NCI-H2196 treated with DMSO at 0.1 percent for 48 hours (cell line): ENCODE data around the gene GCH1.
A peak's percentile ranks its signal among the peaks of the same experiment; 100 is the strongest.
"Not testable (repeated sequence)": the region's sequence is repeated elsewhere in the genome, so short reads cannot be mapped to it uniquely, and the experiment has no call there.

ENCODE experiments used
- DNase-seq: peaks from one replicate; lab custom pipeline; 2025; ENCODE audit not compliant: unreplicated experiment; lab: John Stamatoyannopoulos, UW

The GCH1 gene

DNA sequence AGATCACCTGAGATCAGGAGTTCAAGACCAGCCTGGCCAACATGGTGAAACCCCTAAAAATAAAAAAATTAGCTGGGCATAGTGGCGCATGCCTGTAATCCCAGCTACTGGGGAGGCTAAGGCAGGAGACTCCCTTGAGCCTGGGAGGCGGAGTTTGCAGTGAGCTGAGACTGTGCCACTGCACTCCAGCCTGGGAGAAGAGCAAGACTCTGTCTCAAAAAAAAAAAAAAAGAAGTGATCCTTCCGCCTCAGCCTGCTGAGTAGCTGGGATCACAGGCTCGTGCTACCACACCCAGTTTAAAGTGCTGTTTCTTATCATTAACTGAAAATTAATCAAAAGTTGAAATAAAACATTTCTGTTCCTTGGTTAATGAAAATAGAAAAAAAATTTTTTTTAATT lies 6.3 kb upstream of the GCH1 start:
- DNase-seq = not testable (repeated sequence)

DNA sequence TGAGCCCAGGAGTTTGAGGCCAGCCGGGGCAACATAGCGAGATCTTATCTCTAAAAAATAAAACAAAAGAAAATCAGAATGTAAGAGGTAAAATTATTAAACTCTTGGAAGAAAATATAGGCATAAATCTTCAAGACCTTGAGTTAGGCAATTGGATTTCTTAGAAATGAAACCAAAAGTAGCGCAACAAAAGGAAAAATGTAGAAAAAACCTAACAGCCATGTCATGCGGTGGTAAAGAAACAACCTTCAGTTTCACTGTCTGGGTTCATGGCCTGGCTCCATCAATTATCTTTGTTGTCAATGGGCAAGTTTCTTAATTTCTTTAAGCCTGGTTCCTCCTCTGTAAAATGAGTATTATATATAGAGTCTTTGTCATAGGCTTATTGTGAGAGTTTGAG lies 5.6 kb upstream of the GCH1 start:
- no peak for DNase-seq

DNA sequence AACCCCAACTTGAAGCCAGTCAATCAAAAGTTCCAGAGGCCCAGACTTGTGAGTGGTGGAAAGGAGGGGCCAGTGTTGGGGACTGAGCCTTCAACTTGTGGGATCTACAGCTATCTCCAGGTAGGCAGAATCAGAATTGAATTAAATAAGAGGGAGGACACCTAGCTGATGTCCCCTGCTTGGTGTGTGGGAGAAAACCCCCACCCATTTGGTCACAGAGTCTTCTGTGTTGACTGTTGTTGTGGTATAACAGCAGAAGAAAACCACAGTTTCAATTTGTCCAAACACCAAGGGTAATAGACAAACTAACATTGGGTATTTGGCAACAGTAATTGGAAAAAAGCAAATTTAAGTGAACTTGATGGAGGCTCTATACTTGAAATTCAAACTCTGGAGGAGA lies 3.4 kb upstream of the GCH1 start:
- no peak for DNase-seq

DNA sequence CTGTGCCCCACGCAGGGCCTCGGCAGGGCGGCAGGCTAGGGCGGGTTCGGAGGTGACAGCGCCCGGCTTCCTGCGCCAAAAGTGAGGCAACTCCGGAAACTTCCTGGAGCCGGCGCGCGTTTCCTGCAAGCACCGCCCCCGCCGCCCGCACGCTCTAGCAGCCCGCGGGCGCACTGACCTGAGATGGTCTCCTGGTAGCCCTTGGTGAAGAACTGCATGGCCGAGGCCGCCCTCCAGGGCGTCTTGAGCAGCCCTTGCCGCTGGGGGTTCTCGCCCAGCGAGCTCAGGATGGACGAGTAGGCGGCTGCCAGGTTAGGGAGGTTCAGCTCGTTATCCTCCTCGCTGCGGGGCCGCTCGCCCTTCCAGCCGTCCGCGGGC lies 494 bp downstream of the GCH1 start:
- DNase-seq = peak; percentile 17

DNA sequence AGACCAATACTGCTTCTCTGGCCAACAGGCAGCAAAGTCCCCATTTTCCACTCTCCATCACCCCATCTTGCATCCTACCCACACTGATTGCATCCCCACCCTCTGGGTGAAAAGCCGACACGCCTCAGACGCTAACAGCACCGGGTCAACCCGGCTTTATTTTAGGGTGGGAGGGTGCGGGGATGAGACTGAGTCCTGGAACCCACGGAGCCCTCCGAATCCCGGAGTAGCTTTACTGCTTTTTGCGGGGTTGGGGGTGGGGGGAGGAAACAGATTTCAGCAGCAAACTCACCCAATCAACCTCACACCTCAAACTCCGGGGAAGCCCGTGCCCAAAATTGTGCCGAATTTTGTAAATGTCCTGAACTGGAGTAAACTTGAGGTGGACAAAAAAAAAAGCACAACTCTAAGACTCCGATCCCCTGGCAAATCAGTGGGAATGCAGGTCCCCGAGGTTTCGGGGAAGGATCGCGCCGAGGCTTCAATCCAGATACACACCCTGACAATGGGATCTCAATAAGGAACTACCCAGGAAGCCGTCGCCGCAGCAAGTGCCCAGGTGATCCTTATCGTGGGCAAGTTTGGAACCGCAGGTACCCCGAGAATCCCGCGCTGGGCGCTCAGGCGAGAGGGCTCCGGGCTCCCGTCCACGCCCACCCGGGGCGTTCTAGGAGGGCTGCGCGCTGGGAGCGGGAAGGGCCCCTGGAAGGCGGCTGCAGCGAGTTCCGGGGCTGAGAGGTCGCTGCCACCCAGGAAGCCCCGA lies 1.1 kb downstream of the GCH1 start:
- no peak for DNase-seq

DNA sequence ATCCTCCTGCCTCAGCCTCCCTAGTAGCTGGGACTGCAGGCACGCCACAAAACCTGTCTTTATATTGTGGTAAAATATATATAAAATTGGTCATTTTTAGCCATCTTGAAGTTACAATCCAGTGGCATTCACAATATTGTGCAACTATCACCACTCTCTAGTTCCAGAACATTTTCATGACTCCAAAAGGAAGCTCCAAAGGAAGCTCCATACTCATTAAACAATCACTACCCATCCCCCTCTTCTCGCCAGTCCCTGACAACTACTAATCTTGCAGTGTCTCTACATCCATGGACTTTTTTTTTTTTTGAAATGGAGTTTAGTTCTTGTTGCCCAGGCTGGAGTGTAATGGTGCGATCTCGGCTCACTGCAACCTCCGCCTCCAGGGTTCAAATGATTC lies 3.1 kb downstream of the GCH1 start:
- DNase-seq = no peak

DNA sequence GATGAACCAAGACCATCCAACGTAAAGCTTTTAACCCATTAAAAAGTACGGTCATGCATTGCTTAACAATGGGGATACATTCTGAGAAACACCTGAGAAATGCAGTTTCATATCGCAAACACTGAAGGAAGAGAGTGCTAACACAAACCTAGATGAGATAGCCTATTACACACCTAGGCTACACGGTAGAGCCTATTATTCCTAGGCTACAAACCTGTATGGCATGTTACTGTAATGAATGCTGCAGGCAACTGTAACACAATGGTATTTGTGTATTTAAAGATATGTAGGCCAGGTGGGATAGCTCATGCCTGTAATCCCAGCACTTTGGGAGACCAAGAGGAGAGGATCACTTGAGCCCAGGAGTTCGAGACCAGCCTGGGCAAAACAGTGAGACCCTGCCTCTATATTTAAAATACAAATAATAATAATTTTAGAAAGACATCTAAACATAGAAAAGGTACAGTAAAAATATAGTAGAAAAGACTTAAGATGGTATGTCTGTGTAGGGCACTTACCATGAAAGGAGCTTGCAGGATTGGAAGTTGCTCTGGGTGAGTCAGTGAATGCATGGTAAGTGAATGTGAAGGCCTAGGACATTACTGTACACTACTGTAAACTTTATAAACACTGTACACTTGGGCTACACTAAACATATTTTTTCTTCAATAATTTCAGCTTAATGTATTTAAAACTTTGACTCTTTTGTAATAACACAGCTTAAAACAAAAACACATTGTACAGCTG lies 4.6 kb downstream of the GCH1 start:
- DNase-seq = not testable (repeated sequence)

DNA sequence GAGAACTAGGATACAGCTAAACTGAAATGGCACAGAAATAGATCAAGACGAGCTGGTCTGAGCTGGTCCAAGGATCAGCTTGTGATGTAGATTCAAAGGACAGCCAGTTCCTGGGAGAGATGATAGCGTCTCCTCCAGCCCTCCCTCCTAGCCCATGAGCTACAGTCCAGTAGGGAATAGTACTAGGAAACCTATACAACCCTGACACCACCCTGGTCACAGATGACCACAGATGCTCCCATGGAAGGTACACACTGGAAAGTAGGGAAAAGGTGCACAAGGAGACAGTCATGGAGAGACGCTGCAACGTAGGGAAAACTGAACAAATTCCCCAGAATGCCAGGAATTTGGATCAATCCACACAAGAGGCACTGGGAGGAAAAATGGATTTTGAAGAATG lies 6.9 kb downstream of the GCH1 start:
- DNase-seq = no peak

DNA sequence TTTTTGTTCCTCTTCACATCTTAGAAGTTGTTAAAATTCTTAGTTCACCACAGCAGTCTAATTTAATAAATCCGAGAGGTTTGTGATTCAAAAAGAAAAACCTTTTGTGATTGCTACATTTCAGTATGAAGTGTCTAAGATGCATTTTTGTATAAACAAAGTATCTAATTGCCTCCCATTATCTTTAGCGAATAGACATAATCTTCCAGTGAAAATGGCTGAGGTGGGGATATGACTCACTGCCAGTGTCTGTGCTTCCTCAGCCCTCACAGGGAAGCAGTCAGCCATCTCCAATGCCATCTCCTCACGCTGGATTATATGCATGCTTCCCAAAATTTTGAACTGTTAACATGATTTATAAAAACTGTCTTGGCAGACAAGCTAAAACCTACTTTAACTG lies 7.6 kb downstream of the GCH1 start:
- DNase-seq = no peak

DNA sequence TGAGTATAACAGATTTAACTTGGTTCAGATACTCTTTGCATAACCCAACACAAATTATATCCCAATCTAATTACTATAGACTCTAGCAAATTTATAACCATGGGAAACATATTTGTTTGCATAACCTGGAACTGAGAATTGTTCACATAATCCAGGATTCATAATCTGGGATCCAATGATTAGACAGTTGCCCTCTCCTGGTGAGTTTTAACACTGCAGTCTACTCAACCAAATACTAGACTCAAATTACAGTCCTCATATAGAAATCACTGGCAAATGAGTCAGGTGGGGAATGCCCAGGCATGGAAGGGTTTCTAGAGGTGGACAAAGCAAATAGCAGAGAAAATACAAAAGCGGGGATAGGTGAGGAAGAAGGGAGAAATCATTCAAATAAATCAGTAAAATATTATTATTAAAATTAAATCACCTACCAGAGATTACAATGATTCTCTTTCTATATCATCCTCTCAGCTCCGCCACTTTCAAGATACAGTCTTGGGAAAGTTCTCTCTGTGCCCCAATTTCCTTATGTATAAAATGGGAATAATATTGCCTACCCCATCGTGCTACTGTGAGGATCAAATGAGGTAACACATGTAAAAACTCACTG lies 9.4 kb downstream of the GCH1 start:
- peak; percentile 5 for DNase-seq

DNA sequence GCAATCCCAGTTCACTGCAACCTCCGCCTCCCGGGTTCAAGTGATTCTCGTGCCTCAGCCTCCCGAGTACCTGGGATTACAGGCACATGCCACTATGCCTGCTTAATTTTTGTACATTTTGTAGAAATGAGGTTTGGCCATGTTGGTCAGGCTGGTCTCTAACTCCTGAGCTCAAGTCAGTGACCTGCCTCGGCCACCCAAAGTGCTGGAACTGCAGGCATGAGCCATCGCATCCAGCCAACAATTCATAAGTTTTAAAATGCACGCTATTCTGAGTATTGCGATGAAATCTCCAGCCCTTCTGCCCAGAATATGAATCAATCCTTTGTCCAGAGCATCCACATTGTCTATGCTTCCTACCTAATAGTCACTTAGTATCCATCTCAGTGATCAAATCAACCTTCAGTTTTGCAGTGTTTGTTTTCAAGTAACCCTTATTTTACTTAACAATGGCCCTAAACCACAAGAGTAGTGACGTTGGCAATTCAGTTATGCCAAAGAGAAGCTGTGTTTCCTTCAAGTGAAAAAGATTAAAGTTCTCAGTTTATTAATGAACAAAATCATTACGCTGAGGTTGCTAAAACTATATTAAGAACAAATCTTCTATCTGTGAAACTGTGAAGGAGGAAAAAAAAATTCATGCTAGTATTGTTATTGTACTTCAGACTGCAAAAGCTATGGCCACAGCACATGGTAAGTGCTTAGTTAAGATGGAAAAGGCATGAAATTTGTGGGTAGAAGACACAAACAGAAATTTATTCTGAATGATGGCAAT lies 11.0 kb downstream of the GCH1 start:
- no peak for DNase-seq

DNA sequence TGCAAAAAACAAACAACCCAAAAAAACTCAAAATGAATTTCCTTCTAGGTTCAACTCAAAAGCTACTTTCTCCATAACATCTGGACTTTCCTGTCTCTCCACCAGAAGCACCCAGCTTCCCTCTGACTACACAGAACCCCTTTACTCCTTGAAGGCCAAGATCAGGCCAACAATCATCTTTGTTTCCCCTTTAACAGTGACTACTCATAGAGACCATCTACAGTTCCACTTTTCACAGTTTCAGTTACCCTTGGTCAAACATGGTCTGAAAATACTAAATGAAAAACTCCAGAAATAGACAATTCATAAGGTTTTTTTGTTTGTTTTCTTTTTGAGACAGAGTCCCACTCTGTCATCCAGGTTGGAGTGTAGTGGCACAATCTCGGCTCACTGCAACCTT lies 11.8 kb downstream of the GCH1 start:
- DNase-seq = no peak

DNA sequence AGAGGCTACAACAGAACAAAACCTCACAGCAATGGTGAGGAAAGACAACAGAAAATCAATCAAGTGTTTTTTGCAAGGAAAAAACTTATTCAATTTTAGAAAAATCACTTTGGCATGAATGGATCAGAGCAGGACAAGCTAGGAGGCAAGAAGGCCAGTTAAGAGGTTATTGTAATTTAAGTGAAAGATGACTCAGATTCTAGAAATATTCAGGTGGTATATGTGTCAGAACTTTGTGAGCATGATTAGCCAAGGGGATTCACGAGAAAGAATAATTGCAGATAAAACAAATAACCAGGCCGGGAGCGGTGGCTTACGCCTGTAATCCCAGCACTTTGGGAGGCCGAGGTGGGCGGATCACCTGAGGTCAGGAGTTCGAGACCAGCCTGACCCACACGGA lies 12.7 kb downstream of the GCH1 start:
- DNase-seq = no peak

DNA sequence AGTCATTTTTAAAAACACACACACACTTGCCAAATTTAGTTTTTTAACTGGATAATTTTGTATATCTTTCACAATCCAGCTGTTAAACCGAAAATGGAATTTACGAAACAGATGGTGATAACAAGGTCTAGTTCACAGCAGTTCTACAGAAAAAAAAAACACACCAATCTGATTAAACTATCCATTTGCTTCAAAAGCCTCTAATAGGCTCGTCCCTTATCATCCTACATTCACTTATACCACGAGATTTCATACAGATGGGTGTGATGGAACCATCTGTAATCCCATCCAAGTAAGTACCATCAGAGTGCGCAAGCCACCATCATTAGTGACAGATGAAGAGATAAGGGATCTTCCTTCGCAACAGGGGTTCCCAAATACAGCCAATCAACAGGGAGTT lies 20.1 kb downstream of the GCH1 start:
- DNase-seq = no peak

DNA sequence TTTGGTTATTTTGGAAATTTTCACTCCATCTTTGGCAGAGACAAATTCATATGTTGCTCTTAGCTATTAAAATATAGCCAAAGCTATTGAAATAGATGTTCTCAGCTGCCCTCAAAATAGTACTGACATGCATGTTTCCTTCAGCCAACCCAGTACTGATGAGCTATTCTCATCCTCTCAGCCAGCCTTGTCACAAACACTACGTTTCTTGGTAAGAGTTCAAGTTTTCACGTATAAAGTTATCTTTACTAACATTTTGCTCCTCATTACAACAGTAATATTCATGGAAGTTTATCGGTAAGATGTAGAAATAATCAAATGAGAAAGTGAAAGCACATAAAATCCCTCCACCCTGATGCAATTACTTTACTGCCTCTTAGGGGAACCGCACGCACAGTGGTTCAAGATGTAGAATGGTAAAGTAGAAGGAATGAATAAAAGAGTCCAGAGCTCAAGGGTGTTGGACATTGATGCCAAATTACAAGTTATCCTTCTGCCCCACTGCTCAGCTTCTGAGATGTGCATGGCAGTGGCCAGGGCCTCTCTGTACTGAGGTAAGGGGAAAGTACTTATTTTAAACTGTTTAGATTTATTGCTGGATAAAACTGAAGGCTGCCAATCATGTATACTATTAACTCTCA lies 20.7 kb downstream of the GCH1 start:
- DNase-seq = no peak

DNA sequence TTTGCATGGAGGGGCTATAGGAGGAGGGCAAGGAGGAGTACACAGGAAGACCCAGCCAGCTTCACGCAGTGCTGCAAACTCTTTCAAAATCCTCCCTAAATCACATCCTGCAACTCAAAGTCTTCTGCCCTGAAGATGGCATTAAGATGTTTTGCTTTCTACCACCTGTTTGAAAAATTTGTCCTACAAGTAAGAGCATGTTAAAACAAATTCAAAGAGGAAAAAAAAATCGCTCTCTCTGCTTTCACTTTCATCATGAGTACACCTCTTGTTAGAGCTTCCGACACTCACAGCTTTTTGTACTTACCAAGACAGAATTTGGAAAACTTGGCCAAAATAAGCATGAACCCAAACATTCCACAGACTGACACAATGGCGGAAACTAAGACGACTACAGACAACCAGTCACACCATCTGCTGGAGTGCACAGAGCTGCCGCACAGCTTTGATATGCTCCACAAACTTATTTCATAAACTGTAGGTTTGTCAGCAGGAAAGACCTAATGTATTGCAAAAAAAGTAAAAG lies 21.3 kb downstream of the GCH1 start:
- no peak for DNase-seq

DNA sequence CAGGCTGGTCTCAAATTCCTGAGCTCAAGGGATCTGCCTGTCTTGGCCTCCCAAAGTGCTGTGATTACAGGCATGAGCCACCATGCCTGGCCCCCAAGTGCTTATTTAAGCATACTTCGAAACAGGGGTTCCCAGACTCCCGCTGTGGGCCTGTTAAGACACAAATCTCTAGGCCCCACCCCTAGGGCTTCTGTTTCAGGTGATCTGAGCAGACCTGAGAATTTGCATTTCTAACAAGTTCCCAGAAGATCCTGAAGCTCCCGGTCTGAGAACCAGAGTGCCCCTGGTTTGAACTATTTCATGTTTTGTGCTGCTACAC lies 25.0 kb downstream of the GCH1 start:
- no peak for DNase-seq

DNA sequence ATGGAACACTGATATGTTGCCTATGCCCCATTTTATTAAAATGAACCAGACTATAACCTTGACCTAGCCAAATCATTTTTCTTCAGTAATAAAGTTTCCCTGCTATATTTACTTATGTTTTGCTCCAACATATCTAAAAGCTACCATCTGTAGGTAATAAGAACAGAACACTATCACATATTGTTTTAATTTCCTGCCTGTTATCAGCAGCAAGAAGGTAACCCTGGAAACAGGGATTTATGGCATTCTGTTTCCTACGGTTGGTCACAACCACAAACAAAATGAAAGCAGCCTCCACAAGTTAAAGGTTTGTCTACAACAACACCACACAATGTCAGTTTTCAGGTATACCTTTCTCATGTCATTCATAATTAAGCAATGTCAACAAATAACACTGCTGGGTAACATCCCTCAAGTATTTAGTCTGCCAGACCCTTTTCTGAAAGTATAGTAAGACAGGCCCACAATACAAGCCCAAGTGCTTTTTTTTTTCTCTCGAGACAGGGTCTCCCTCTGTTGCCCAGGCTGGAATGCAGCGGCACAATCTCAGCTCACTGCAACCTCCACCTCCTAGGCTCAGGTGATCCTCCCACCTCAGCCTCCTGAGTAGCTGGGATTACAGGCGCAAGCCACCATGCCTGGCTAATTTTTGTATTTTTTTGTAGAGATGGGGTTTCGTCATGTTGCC lies 25.5 kb downstream of the GCH1 start:
- DNase-seq = no peak

DNA sequence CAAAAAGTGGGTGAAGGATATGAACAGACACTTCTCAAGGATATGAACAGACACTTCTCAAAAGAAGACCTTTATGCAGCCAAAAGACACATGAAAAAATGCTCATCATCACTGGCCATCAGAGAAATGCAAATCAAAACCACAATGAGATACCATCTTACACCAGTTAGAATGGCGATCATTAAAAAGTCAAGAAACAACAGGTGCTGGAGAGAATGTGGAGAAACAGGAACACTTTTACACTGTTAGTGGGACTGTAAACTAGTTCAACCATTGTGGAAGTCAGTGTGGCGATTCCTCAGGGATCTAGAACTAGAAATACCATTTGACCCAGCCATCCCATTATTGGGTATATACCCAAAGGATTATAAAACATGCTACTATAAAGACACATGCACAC lies 27.0 kb downstream of the GCH1 start:
- DNase-seq = not testable (repeated sequence)
